Activated CD8-positive, alpha-beta memory T cell treated with anti-CD3 and anti-CD28 coated beads for 24 hours (primary cell): Measurements from ENCODE around the gene BACH2.
"Not testable (repeated sequence)": the region's sequence is repeated elsewhere in the genome, so short reads cannot be mapped to it uniquely, and the experiment has no call there.

Experiments
- DNase-seq: peaks from one replicate; pipeline ENCODE4 v3.0.0-alpha.2; 2020

Gene BACH2

GRCh38 chr6:89985751-89986493 lies 310.7 kb downstream of the BACH2 start:
- DNase-seq, result no peak

GRCh38 chr6:89984926-89985750 lies 311.5 kb downstream of the BACH2 start:
- no peak for DNase-seq

GRCh38 chr6:89980353-89980752 lies 316.3 kb downstream of the BACH2 start:
- DNase-seq, result no peak

- DNase-seq, result no peak
Observed at GRCh38 chr6:89979481-89980119, 317.0 kb downstream of the BACH2 start.

GRCh38 chr6:89978749-89979145 lies 317.9 kb downstream of the BACH2 start:
- no peak for DNase-seq

DNA sequence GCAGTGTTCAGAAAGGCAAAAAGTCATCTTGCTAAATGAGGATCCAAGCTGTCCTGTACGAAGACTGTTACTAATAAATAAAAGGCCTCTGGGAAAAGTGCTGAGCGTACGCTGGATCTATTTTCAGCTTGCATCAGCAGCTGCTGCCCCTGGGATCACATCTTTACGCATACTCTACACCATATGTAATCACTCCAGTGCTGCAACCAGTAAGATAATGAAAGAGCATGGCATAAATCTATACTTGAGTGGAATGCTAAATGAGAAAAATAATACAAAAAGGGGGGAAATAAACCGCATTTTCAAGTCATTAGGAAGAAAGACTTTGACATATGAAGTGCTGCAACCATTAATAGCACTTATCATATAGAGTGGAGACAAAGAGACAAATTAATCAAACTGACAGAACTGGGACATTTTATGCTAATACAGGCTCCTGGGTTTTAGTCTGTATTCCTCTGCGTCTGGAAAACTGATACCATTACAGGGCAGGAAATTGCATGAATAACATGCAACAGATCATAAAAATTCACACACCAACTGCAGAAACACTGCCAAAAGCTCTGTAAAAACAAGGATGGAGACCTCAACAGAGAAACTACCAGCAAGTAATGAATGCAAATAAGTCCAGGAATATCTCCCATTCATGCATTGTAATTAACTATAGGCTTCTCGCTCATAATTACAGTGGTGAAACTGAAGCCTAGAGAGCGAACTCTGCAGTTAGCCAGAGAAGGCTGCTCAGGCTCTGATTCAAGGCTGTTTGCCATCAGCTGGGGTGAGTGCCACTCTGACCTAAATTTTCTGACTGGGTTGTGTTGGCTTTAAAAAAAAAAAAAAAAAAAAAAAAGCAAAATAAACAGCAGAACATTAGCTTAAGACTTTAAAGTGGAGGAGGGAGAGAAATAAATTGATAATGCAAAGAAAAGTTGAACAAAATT lies 318.6 kb downstream of the BACH2 start:
- DNase-seq, result no peak

DNA sequence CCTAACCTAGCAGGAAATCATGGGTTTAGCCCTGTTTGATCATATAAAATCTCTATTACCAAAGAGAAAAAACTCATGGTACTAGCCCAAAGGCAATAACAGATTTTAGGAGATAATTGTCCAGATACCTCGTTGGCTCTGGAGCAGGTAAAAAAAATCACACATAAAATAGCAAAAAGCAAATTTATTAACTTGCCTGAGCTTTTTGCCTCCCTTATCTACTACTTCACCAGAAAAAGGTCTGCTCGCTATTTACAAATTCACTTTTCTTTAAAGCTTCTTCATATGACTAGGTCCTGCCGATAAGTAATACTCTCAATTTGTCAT lies 320.0 kb downstream of the BACH2 start:
- no peak for DNase-seq

GRCh38 chr6:89975991-89976693 lies 320.5 kb downstream of the BACH2 start:
- DNase-seq, result no peak

DNA sequence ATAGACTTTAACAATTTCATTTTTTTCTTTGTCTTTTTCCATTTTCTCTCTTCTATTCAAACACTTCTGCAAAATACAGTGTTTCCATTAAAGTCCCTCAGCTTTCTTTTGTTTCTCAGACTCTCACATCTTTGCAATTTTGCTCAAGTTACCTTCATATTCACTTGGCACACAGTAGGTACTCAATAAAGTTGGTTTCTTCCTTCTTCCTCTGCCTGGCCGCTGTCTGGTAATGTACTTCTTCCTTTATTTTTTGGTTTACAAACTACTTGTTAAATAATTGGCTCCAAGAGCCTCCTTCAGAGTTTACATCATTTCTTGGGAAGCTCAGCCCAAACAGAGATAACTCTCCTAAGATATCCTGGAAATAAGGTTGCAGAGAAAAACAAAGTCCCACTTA lies 321.3 kb downstream of the BACH2 start:
- no peak for DNase-seq

- no peak for DNase-seq
Observed at GRCh38 chr6:89974834-89975233, 321.8 kb downstream of the BACH2 start.

- no peak for DNase-seq
Observed at GRCh38 chr6:89972025-89972381, 324.6 kb downstream of the BACH2 start.

- DNase-seq, result not testable (repeated sequence)
Observed at GRCh38 chr6:89971338-89972024, 325.2 kb downstream of the BACH2 start.

DNA sequence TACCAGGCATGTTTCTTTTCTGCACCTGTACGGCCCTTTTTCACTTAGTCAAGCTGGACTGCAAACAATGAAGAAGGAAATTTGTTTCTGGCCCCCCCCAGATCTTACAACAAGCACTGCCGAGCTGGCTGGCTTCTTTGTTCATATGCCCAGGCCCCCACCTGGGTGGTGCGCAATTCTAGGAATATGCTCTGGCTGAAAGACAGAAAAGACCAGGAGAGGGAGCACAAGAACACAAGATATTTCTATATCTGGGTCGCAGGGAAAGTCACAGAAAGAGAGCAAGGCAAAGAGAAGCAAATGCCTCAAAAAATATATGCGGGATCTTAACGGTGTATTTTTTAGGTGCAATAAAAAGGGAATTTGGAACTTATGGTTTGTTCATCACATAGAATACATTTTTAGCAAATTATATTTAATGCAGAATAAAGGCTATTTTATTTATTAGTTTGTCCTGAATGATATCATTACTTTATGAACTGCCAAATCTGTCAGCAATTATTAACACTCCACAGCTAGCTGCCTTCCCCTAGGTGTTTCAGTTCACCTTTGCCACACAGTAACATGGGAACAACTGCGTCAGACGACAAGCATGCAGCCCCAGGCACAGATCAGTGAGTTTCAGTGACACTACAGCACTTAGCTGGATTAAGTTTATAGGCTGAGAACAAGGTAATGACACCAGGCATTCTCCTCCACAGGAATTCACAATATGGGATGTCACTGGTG lies 325.9 kb downstream of the BACH2 start:
- DNase-seq, result no peak

DNA sequence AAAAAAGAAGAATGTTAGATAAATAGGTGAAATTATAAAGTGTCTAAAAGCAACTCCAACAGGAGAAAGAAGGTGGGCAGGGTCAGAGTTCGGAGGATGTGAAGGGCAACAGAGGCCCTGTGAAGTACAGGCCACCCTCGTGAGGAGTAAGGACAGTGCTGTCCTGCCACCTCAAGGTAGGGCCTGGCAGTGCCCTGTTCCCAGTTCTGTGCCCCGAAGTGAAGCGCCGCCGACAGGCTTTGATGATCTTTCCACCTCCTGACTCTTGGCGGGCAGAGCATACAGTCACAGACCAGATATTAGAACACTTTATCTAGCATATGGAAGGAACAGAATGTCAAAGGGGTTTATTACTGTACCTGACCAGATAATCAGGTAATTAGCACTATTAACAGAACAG lies 326.6 kb downstream of the BACH2 start:
- DNase-seq, result no peak

DNA sequence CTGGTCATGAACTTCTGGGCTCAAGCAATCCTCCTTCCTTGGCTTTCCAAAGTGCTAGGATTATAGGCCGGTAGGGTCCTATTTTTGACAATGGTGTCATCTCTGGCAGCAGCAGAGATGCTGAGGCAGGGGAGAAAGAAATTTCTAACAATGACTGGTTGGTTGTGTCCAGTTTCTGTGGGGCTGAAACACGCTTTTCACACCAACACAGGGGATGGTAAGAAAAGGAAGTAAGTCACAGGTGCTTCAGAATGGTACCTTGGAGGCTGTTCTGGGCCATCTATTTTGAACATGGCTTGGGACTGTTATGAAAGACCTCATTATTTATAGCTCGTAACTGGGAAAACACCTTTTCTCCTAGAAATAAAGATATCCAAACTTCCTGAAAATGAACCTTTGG lies 329.7 kb downstream of the BACH2 start:
- no peak for DNase-seq

DNA sequence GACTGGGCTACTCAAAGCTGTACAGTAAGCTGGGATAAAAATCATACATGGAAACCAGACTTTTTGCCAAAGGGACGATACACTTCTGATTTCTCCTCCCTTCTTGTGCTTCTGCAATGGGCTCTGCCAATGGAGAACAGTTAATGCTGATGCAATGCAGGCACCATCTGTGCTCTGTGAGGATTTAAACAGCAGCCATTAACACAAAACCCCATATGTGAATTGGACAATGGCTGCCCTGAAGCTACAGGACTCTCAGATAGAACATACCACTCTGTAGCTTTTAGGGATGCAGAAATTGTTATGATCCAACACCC lies 330.5 kb downstream of the BACH2 start:
- DNase-seq, result no peak

DNA sequence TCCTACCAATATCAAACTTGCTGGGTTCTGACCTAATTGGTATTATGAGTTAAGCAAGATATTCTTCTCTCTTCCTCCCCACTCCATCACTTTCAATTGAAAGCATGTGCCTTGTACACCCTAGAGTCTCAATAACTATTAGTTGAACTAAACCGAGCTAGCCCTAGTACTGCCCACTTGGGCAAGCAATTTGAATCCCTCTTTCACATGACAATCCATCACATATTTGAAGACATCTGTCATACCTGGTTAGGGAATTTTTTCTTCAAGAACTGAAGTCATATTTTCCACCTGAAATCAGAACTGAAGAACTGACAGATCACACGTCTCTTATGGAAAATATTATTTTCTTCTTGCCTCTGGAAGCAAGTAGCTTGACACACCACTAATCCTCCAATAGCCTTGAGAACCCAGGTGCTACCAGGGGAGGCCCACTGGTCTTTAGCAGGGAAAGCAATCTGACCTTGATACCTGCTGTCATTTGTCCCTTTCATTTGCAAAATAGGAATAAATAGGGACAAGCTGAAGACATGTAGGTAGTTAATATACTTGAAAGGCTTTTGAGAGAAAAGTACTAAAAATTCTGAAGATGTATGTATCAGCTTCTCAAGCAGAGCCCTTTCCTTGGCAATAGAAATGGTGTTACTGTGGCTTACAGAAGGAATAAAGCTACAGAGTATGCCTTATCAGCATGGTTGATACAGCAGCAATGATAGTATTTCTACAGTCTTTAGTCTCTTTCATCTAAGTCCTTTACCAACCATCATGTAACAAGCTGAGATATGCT lies 331.0 kb downstream of the BACH2 start:
- DNase-seq, result no peak

DNA sequence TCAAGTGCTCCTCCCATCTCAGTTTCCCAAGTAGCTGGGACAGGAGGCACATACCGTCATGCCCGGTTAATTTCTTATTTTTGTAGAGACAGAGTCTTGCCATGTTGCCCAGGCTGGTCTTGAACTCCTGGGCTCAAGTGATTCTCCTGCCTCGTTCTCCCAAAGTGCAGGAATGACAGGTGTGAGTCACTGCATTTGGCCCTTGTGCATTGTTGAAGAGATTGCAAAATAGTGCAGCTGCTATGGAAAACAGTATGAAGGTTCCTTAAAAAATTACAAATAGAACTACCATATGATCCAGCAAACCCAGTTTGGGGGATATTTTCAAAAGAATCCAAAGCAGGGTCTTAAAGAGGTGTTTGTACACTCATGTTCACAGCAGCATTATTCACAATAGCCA lies 333.3 kb downstream of the BACH2 start:
- DNase-seq, result no peak

DNA sequence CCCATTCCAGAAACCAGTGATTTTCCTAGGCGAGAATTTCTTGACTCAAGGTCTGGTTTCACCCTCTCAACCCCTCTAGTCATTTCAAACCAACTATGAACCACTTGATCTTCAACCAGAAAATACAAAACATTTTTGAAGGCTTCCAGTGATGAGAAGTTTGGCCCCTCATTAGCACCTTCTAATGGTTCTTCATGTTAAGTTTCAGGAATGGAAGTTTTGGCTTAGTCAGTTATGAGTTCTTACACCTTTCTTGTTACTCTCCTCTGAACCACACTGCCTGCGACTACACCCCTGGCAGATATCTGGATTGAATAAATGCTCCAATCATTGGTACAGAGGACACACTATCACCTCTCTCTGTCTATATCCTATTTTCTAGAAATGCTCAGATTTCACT lies 335.2 kb downstream of the BACH2 start:
- no peak for DNase-seq

- DNase-seq, result no peak
Observed at GRCh38 chr6:89959883-89960282, 336.8 kb downstream of the BACH2 start.
